ENCODE results near the gene COX19. TPM values are rescaled to one million over a fixed set of nuclear protein-coding genes. Genes with fewer than 3 reads are reported as not detected.

The COX19 gene
- total RNA-seq, 1 donor from 2014 or later = 22.0 TPM

DNA sequence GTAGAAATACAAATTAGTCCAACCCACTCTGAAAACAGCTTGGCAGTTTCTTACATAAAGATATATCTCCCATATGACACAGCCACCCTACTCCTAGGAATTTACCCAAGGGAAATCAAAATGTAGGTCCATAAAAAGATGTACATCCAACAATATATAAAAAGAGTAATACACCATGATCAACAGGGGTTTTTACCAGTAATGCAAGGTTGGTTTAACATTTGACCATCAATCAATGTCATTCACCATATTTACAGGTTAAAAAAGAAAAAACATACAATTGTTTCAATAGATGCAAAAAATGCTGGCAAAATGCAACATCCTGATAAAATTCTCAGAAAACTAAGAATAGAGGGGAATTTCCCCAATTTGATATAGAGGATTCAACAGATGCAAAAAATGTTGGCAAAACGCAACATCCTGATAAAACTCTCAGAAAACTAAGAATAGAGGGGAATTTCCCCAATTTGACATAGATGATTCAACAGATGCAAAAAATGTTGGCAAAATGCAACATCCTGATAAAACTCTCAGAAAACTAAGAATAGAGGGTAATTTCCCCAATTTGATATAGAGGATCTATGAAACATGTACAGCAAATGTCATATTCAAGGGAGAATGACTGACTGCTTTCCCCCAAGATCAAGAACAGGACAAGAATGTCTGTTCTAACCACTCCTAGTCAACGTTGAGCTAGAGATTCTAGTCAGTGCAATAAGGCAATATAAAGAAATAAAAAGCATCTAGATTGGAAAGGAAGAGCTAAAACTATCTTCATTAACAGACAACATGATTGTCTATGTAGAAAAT, 34.5 kb downstream of the COX19 start:
- H3K27me3 Mint-ChIP-seq (ENCODE audit: low read depth) = peaks cover 24% of the 10 kb centered on the region
- H3K4me1 Mint-ChIP-seq = no peaks in the 10 kb centered on the region

DNA sequence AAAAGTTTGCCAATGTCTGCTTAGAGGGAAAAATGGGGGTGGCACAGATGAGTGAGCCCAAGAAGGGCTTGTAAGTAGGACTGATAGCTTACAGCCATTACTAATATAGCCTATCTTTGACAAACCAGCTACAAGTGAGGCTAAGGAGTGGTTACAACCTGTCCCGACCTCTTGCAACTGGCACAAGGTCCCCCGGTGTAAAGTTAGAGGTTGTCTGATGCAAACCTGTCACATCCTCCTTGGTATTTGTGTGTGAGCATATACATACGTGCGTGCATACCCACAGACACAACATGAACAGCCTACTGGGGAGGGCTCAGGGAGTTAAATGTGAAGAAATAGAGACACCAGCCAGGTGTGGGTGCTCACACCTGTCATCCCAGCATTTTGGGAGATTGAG, 35.5 kb downstream of the COX19 start:
- DNase-seq (ENCODE audit: low spot score in 2 of 2, unreplicated experiment in 2 of 2) = no peak
- Mint-ChIP-seq H3K36me3 (no peaks in the 10 kb centered on the region), H3K27ac (no peak overlapping the region), H3K4me1 (no peaks in the 10 kb centered on the region), H3K9me3 (peaks cover 20% of the 10 kb centered on the region), H3K27me3 (ENCODE audit: low read depth) (peaks cover 24% of the 10 kb centered on the region), H3K4me3 (no peak overlapping the region)
- TF ChIP-seq, protein P1, sequence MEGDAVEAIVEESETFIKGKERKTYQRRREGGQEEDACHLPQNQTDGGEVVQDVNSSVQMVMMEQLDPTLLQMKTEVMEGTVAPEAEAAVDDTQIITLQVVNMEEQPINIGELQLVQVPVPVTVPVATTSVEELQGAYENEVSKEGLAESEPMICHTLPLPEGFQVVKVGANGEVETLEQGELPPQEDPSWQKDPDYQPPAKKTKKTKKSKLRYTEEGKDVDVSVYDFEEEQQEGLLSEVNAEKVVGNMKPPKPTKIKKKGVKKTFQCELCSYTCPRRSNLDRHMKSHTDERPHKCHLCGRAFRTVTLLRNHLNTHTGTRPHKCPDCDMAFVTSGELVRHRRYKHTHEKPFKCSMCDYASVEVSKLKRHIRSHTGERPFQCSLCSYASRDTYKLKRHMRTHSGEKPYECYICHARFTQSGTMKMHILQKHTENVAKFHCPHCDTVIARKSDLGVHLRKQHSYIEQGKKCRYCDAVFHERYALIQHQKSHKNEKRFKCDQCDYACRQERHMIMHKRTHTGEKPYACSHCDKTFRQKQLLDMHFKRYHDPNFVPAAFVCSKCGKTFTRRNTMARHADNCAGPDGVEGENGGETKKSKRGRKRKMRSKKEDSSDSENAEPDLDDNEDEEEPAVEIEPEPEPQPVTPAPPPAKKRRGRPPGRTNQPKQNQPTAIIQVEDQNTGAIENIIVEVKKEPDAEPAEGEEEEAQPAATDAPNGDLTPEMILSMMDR (IDR thresholded peaks at IDR 0.05; ENCODE audit: unreplicated experiment) = no peak

More for the DNA sequence above, 34.5 kb downstream of the COX19 start:
- TF ChIP-seq, protein P1 (IDR thresholded peaks at IDR 0.05; ENCODE audit: unreplicated experiment) = no peak
- H3K9me3 Mint-ChIP-seq = peaks cover 20% of the 10 kb centered on the region
- H3K36me3 Mint-ChIP-seq = no peaks in the 10 kb centered on the region
- DNase-seq (ENCODE audit: low spot score in 2 of 2, unreplicated experiment in 2 of 2) = no peak
- H3K4me3 Mint-ChIP-seq = no peak overlapping the region
- no peak overlapping the region for H3K27ac Mint-ChIP-seq

DNA sequence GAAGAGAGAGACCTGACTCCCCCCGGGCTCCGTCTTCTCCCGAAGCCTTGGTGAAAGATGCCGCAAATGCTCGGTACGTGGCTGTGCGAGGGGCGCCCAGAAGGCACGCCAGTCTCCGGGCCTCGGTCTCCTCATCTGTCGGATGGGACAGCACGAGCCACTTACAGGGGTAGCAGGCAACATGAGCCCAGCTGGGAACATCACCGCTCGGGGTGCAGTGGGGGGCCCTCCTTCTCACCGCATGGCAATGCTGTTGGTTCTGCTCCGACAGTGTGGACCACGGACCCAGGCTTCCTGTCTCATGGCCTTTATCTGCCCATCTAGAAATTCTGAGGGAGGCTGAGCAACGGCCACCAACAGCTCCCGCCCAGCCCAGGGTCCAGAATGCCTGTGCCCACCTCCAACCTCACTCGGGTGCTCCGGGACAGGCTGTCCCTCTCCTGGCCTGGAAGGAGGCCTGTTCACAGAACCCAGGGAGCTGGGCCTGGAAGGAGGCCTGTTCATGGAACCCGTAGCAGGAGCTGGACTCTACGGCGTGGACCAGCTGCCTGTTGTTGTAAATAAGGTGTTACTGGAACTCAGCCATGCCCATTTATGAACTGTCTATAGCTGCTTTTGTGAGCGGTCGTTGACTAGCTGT, 36.7 kb downstream of the COX19 start:
- no peak overlapping the region for H3K27ac Mint-ChIP-seq
- H3K36me3 Mint-ChIP-seq = no peaks in the 10 kb centered on the region
- no peak for DNase-seq (ENCODE audit: low spot score in 2 of 2, unreplicated experiment in 2 of 2)
- no peaks in the 10 kb centered on the region for H3K4me1 Mint-ChIP-seq
- H3K27me3 Mint-ChIP-seq (ENCODE audit: low read depth) = peaks cover 24% of the 10 kb centered on the region
- TF ChIP-seq, protein P1 (IDR thresholded peaks at IDR 0.05; ENCODE audit: unreplicated experiment) = no peak
- H3K9me3 Mint-ChIP-seq = peaks cover 20% of the 10 kb centered on the region
- no peak overlapping the region for H3K4me3 Mint-ChIP-seq

DNA sequence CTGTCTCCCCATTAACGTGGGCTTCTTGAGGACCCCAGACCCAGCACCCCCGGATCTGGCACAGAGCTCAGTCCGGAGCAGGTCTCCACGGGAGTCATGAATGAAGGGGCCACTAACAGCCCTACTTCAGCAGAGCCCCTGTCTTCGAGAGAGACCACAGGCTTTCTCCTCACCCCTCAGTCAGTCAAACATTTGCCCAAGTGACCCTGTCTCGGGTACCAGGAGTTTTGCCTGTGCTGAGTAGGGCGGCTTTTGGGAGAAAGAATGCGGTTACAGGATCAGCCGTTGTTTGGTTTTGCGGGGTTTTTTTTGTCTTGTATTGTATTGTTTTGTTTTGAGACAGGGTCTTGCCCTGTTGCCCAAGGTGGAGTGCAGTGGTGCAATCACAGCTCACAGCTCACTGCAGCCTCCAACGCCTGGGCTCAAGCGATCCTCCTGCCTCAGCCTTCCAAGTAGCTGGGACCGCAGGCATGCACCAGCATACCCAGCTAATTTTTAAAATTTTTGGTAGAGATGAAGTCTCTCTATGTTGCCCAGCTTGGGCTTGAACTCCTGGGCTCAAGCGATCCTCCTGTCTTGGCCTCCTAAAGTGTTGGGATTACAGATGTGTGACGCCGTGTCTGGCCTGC, 37.4 kb downstream of the COX19 start:
- H3K9me3 Mint-ChIP-seq = peaks cover 20% of the 10 kb centered on the region
- H3K4me3 Mint-ChIP-seq = no peak overlapping the region
- TF ChIP-seq, protein P1 (IDR thresholded peaks at IDR 0.05; ENCODE audit: unreplicated experiment) = no peak
- H3K27ac Mint-ChIP-seq = no peak overlapping the region
- no peak for DNase-seq (ENCODE audit: low spot score in 2 of 2, unreplicated experiment in 2 of 2)
- no peaks in the 10 kb centered on the region for H3K36me3 Mint-ChIP-seq
- no peaks in the 10 kb centered on the region for H3K4me1 Mint-ChIP-seq
- H3K27me3 Mint-ChIP-seq (ENCODE audit: low read depth) = peaks cover 24% of the 10 kb centered on the region

DNA sequence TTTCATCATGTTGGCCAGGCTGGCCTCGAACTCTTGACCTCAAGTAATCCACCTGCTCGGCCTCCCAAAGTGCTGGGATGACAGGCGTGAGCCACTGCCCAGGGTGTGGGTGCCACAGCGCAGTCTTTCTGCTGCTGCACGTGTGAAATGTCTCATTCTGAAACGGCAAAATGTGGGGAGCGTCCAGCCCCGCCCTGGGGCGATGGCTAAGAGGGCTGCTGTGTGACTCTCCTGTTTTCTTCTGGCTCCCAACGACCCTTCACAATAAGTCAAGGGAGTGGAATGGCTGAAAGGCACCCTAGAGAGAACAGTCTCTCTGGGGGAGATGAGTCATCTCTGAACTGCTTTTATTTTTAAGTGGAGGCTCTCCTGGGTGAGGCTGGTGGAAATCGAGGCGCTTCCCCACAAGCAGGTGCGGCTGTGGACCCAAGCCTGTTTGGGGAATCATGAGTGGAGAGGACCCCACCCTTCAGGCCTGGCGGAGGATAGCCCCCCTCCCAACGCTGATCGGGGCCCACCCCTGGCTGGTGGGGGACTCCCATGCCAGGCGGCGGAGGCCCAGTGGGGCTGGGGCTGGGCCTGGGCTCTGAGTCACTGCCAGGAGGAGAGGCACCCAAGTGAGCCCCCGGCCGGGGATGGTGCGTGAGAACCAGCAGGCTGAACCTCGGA, 38.8 kb downstream of the COX19 start:
- H3K9me3 Mint-ChIP-seq = peaks cover 16% of the 10 kb centered on the region
- no peak overlapping the region for H3K4me3 Mint-ChIP-seq
- H3K4me1 Mint-ChIP-seq = no peaks in the 10 kb centered on the region
- no peaks in the 10 kb centered on the region for H3K36me3 Mint-ChIP-seq
- peaks cover 17% of the 10 kb centered on the region for H3K27me3 Mint-ChIP-seq (ENCODE audit: low read depth)
- no peak overlapping the region for H3K27ac Mint-ChIP-seq
- TF ChIP-seq, protein P1 (IDR thresholded peaks at IDR 0.05; ENCODE audit: unreplicated experiment) = no peak
- DNase-seq (ENCODE audit: low spot score in 2 of 2, unreplicated experiment in 2 of 2) = peak in 1 of 2 experiments; percentile 19

Measured in mesothelial cell of epicardium (in vitro differentiated cells).